Activated CD4-positive, CD25-positive, alpha-beta regulatory T cell (primary cell): ENCODE data around the gene APOE.

Experiments used
- DNase-seq, 4 experiments: peaks; one replicate each; lab custom pipeline; 2025; lab: John Stamatoyannopoulos, UW

APOE gene

DNA sequence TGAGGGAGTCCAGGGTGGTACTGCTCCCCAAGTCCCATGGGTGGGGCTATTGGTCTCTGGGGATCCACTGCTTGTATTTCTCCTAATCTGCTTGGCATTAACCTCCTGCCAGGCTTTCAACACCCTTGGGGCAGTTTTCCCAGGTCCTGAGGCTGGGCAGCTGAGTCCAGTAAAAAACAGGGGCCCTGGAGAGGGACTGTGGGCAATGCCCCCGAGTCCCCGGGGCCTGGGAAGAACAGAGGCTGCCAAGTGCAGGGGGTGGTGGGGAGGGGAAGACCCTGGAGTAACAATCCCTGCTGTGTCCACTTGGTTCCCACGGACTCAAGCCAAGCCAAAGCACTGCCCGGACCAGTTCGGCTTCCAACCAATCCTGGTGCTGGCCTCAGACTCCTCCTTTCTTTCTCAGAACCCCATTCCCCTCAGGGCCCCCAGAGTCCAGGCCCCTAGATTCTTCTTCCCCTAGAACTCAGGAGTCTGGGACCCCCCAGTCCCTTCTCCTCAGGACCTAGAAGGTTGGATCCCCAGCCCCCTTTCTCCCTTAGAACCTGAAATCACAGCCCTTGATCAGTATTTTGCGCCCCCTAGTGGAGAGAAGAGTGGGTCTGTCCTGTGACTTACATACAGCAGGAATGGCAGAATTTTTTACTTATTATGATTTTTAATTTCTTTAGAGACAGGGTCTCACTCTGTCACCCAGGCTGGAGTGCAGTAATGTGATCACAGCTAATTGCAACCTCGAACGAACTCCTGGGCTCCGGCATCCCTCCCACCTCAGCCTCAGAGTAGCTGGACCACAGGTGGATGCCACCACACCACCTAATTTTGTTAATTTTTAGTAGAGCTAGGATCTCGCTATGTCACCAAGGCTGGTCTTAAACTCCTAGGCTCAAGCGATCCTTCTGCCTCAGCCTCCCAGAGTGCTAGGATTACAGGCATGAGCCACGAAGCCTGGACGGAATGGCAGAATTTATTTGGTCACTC, 45.9 kb downstream of the APOE start:
- peak; percentile 9 to 41 (median 20) for DNase-seq

DNA sequence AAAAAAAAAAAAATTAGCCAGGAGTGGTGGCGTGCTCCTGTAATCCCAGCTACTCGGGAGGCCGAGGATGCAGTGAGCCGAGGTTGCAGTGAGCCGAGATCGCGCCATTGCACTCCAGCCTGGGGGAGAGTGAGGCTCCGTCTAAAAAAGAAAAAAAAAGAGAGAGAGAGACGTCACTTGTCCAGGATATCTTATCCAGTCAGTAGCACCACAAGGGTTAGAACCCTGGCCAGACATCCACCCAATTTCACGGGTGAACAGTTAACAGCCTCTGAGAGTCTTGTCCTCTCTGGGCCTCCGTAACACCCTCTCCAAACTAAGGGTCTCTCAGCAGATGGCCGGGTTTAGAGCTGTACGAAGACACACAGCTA, 48.7 kb downstream of the APOE start:
- DNase-seq, result no peak

- peak; percentile 91 to 94 (median 94) for DNase-seq
These were observed 49.3 kb downstream of the APOE start, which contains the start of gene CLPTM1 for GRCh38 chr19:44954649-44955504. Gene CLPTM1, plus strand, starts transcription at chr19:44955380. Its CDS starts 16 bp downstream, at chr19:44955396.

- peak in 1 of 4 experiments; percentile 25 for DNase-seq
These were observed 50.2 kb downstream of the APOE start for GRCh38 chr19:44955505-44956439.

- DNase-seq, result no peak
These were observed 51.9 kb downstream of the APOE start for GRCh38 chr19:44957526-44957925.

- no peak for DNase-seq
These were observed 52.5 kb downstream of the APOE start for GRCh38 chr19:44958090-44958489.
